ENCODE results near the gene GALNT10.

GRCh38 chr5:154318691-154319090, 128.2 kb downstream of the GALNT10 start:
- no peak for TF ChIP-seq POLR2AphosphoS5 (IDR thresholded peaks at IDR 0.05; ENCODE audit: low read depth, low read length)
- no peak for TF ChIP-seq JUND (IDR thresholded peaks at IDR 0.05)
- no peak for TF ChIP-seq CTCF (IDR thresholded peaks at IDR 0.05 in 2 of 3, conservative IDR thresholded peaks at IDR 0.05 in 1 of 3; ENCODE audit: borderline replicate concordance in 1 of 3, insufficient read depth in 1 of 3, low read depth in 2 of 3, low read length in 2 of 3)
- no peak for TF ChIP-seq EZH2phosphoT487 (IDR thresholded peaks at IDR 0.05; ENCODE audit: borderline replicate concordance)
- no peak for TF ChIP-seq YY1 (IDR thresholded peaks at IDR 0.05; ENCODE audit: extremely low read depth, insufficient replicate concordance, low read depth, low read length)
- no peak for TF ChIP-seq SIN3A (IDR thresholded peaks at IDR 0.05; ENCODE audit: low read depth)
- TF ChIP-seq REST (IDR thresholded peaks at IDR 0.05; ENCODE audit: low read depth): no peak

Measured in HCT116 (cell line).